ENCODE data around the gene SULT1B1. TPM values are rescaled to one million over a fixed set of nuclear protein-coding genes. Genes with fewer than 3 reads are reported as not detected.

The SULT1B1 gene
- total and polyA plus RNA-seq, 4 donors, result 1.2 to 3.6 (median 1.7) TPM

- no peak overlapping the region for H3K27ac ChIP-seq (ENCODE audit: low read depth, low read length)
- no peaks in the 10 kb centered on the region for H3K27me3 ChIP-seq (ENCODE audit: control insufficient read depth, insufficient read depth, low read length)
- WGBS (ENCODE audit: insufficient coverage), result 100% methylated on average over 2 of the region's 4 CpGs
- H3K4me3 ChIP-seq (ENCODE audit: low read depth, low read length), result no peak overlapping the region
- no peaks in the 10 kb centered on the region for H3K9me3 ChIP-seq (ENCODE audit: control insufficient read depth, insufficient read depth, low read length)
- no peak for DNase-seq (ENCODE audit: low read depth in 4 of 6, low spot score in 6 of 6)
- H3K4me1 ChIP-seq (ENCODE audit: control insufficient read depth, insufficient read depth, low read length), result no peaks in the 10 kb centered on the region
- no peaks in the 10 kb centered on the region for H3K36me3 ChIP-seq (ENCODE audit: control insufficient read depth, insufficient read depth, low read length)
Observed at GRCh38 chr4:69754926-69755580, 5.4 kb downstream of the SULT1B1 start.

GRCh38 chr4:69753686-69754085 is 6.7 kb downstream of the SULT1B1 start:
- no peaks in the 10 kb centered on the region for H3K4me1 ChIP-seq (ENCODE audit: control insufficient read depth, insufficient read depth, low read length)
- no peak overlapping the region for H3K27ac ChIP-seq (ENCODE audit: low read depth, low read length)
- 86% methylated on average over 1 of the region's 1 CpG for WGBS (ENCODE audit: insufficient coverage)
- no peak overlapping the region for H3K4me3 ChIP-seq (ENCODE audit: low read depth, low read length)
- H3K36me3 ChIP-seq (ENCODE audit: control insufficient read depth, insufficient read depth, low read length), result no peaks in the 10 kb centered on the region
- H3K9me3 ChIP-seq (ENCODE audit: control insufficient read depth, insufficient read depth, low read length), result no peaks in the 10 kb centered on the region
- DNase-seq (ENCODE audit: low read depth in 4 of 6, low spot score in 6 of 6), result no peak
- H3K27me3 ChIP-seq (ENCODE audit: control insufficient read depth, insufficient read depth, low read length), result no peaks in the 10 kb centered on the region

GRCh38 chr4:69750346-69750745 is 10.1 kb downstream of the SULT1B1 start:
- Histone ChIP-seq H3K9me3 (ENCODE audit: control insufficient read depth, insufficient read depth, low read length) (peaks cover 2% of the 10 kb centered on the region), H3K27ac (ENCODE audit: low read depth, low read length) (no peak overlapping the region), H3K36me3 (ENCODE audit: control insufficient read depth, insufficient read depth, low read length) (no peaks in the 10 kb centered on the region), H3K27me3 (ENCODE audit: control insufficient read depth, insufficient read depth, low read length) (no peaks in the 10 kb centered on the region), H3K4me3 (ENCODE audit: low read depth, low read length) (no peak overlapping the region), H3K4me1 (ENCODE audit: control insufficient read depth, insufficient read depth, low read length) (no peaks in the 10 kb centered on the region)
- no peak for DNase-seq (ENCODE audit: low read depth in 4 of 6, low spot score in 6 of 6)

- Histone ChIP-seq H3K4me1 (ENCODE audit: control insufficient read depth, insufficient read depth, low read length) (no peaks in the 10 kb centered on the region), H3K27me3 (ENCODE audit: control insufficient read depth, insufficient read depth, low read length) (no peaks in the 10 kb centered on the region), H3K4me3 (ENCODE audit: low read depth, low read length) (no peak overlapping the region), H3K9me3 (ENCODE audit: control insufficient read depth, insufficient read depth, low read length) (peaks cover 2% of the 10 kb centered on the region), H3K27ac (ENCODE audit: low read depth, low read length) (no peak overlapping the region), H3K36me3 (ENCODE audit: control insufficient read depth, insufficient read depth, low read length) (no peaks in the 10 kb centered on the region)
- WGBS (ENCODE audit: insufficient coverage), result no CpG with 5 or more reads among the region's 2 CpGs
- no peak for DNase-seq (ENCODE audit: low read depth in 4 of 6, low spot score in 6 of 6)
Observed at GRCh38 chr4:69749771-69750170, 10.6 kb downstream of the SULT1B1 start.

GRCh38 chr4:69748173-69748572 is 12.2 kb downstream of the SULT1B1 start:
- Histone ChIP-seq H3K36me3 (ENCODE audit: control insufficient read depth, insufficient read depth, low read length) (no peaks in the 10 kb centered on the region), H3K27me3 (ENCODE audit: control insufficient read depth, insufficient read depth, low read length) (no peaks in the 10 kb centered on the region), H3K4me1 (ENCODE audit: control insufficient read depth, insufficient read depth, low read length) (no peaks in the 10 kb centered on the region), H3K4me3 (ENCODE audit: low read depth, low read length) (no peak overlapping the region), H3K27ac (ENCODE audit: low read depth, low read length) (no peak overlapping the region), H3K9me3 (ENCODE audit: control insufficient read depth, insufficient read depth, low read length) (peaks cover 2% of the 10 kb centered on the region)
- no CpG with 5 or more reads among the region's 1 CpG for WGBS (ENCODE audit: insufficient coverage)
- DNase-seq (ENCODE audit: low read depth in 4 of 6, low spot score in 6 of 6), result no peak

- no peaks in the 10 kb centered on the region for H3K36me3 ChIP-seq (ENCODE audit: control insufficient read depth, insufficient read depth, low read length)
- H3K27me3 ChIP-seq (ENCODE audit: control insufficient read depth, insufficient read depth, low read length), result no peaks in the 10 kb centered on the region
- no peak for DNase-seq (ENCODE audit: low read depth in 4 of 6, low spot score in 6 of 6)
- 92% methylated on average over 9 of the region's 11 CpGs for WGBS (ENCODE audit: insufficient coverage)
- H3K4me3 ChIP-seq (ENCODE audit: low read depth, low read length), result no peak overlapping the region
- no peaks in the 10 kb centered on the region for H3K4me1 ChIP-seq (ENCODE audit: control insufficient read depth, insufficient read depth, low read length)
- H3K9me3 ChIP-seq (ENCODE audit: control insufficient read depth, insufficient read depth, low read length), result peaks cover 2% of the 10 kb centered on the region
- H3K27ac ChIP-seq (ENCODE audit: low read depth, low read length), result no peak overlapping the region
Observed at GRCh38 chr4:69744157-69744478, 16.3 kb downstream of the SULT1B1 start.

- peaks cover 2% of the 10 kb centered on the region for H3K9me3 ChIP-seq (ENCODE audit: control insufficient read depth, insufficient read depth, low read length)
- H3K4me3 ChIP-seq (ENCODE audit: low read depth, low read length), result no peak overlapping the region
- DNase-seq (ENCODE audit: low read depth in 4 of 6, low spot score in 6 of 6), result no peak
- no peak overlapping the region for H3K27ac ChIP-seq (ENCODE audit: low read depth, low read length)
- no peaks in the 10 kb centered on the region for H3K27me3 ChIP-seq (ENCODE audit: control insufficient read depth, insufficient read depth, low read length)
- WGBS (ENCODE audit: insufficient coverage), result 84% methylated on average over 13 of the region's 13 CpGs
- no peaks in the 10 kb centered on the region for H3K36me3 ChIP-seq (ENCODE audit: control insufficient read depth, insufficient read depth, low read length)
- H3K4me1 ChIP-seq (ENCODE audit: control insufficient read depth, insufficient read depth, low read length), result no peaks in the 10 kb centered on the region
Observed at GRCh38 chr4:69743476-69744156, 16.8 kb downstream of the SULT1B1 start.

GRCh38 chr4:69742596-69742995 is 17.8 kb downstream of the SULT1B1 start:
- Histone ChIP-seq H3K36me3 (ENCODE audit: control insufficient read depth, insufficient read depth, low read length) (no peaks in the 10 kb centered on the region), H3K27me3 (ENCODE audit: control insufficient read depth, insufficient read depth, low read length) (no peaks in the 10 kb centered on the region), H3K4me1 (ENCODE audit: control insufficient read depth, insufficient read depth, low read length) (no peaks in the 10 kb centered on the region), H3K9me3 (ENCODE audit: control insufficient read depth, insufficient read depth, low read length) (peaks cover 2% of the 10 kb centered on the region), H3K27ac (ENCODE audit: low read depth, low read length) (no peak overlapping the region), H3K4me3 (ENCODE audit: low read depth, low read length) (no peak overlapping the region)
- no peak for DNase-seq (ENCODE audit: low read depth in 4 of 6, low spot score in 6 of 6)
- 96% methylated on average over 9 of the region's 9 CpGs for WGBS (ENCODE audit: insufficient coverage)

GRCh38 chr4:69738872-69739271 is 21.5 kb downstream of the SULT1B1 start:
- WGBS (ENCODE audit: insufficient coverage), result no CpG with 5 or more reads among the region's 1 CpG
- H3K36me3 ChIP-seq (ENCODE audit: control insufficient read depth, insufficient read depth, low read length), result no peaks in the 10 kb centered on the region
- H3K4me3 ChIP-seq (ENCODE audit: low read depth, low read length), result no peak overlapping the region
- no peak overlapping the region for H3K27ac ChIP-seq (ENCODE audit: low read depth, low read length)
- H3K4me1 ChIP-seq (ENCODE audit: control insufficient read depth, insufficient read depth, low read length), result no peaks in the 10 kb centered on the region
- DNase-seq (ENCODE audit: low read depth in 4 of 6, low spot score in 6 of 6), result no peak
- no peaks in the 10 kb centered on the region for H3K27me3 ChIP-seq (ENCODE audit: control insufficient read depth, insufficient read depth, low read length)
- H3K9me3 ChIP-seq (ENCODE audit: control insufficient read depth, insufficient read depth, low read length), result no peaks in the 10 kb centered on the region

GRCh38 chr4:69735119-69735518 is 25.3 kb downstream of the SULT1B1 start:
- Histone ChIP-seq H3K27me3 (ENCODE audit: control insufficient read depth, insufficient read depth, low read length) (no peaks in the 10 kb centered on the region), H3K27ac (ENCODE audit: low read depth, low read length) (no peak overlapping the region), H3K4me3 (ENCODE audit: low read depth, low read length) (no peak overlapping the region), H3K9me3 (ENCODE audit: control insufficient read depth, insufficient read depth, low read length) (no peaks in the 10 kb centered on the region), H3K4me1 (ENCODE audit: control insufficient read depth, insufficient read depth, low read length) (no peaks in the 10 kb centered on the region), H3K36me3 (ENCODE audit: control insufficient read depth, insufficient read depth, low read length) (no peaks in the 10 kb centered on the region)
- 100% methylated on average over 2 of the region's 4 CpGs for WGBS (ENCODE audit: insufficient coverage)
- DNase-seq (ENCODE audit: low read depth in 4 of 6, low spot score in 6 of 6), result no peak

Data from spinal cord (tissue), 10 donors.